Measurements from ENCODE around the gene KIF6. TPM values are rescaled to one million over a fixed set of nuclear protein-coding genes. Genes with fewer than 3 reads are reported as not detected.

The KIF6 gene
- total RNA-seq, 1 donor from 2014 or later, result 2.7 TPM

- Histone ChIP-seq H3F3A (ENCODE audit: low read depth) (no peaks in the 10 kb centered on the region), H3K36me3 (no peaks in the 10 kb centered on the region), H3K9ac (no peak overlapping the region), H3K27me3 (no peaks in the 10 kb centered on the region), H3K4me2 (no peak overlapping the region), H4K20me1 (ENCODE audit: low read depth) (no peaks in the 10 kb centered on the region), H3K4me3 (no peak overlapping the region), H3K4me1 (no peaks in the 10 kb centered on the region), H3K79me2 (ENCODE audit: low read depth) (no peaks in the 10 kb centered on the region), H3K27ac (no peak overlapping the region), H2AFZ (replicated peaks) (peak overlapping the region; percentile 20), H3K9me3 (ENCODE audit: low read depth) (no peaks in the 10 kb centered on the region)
- no peak for DNase-seq (ENCODE audit: low spot score)
- TF ChIP-seq CTCF (IDR thresholded peaks at IDR 0.05) (no peak), EZH2 (IDR thresholded peaks at IDR 0.05) (no peak), EZH2phosphoT487 (IDR thresholded peaks at IDR 0.05) (no peak)
- Mint-ChIP-seq H3K36me3 (no peaks in the 10 kb centered on the region), H3K4me1 (peaks cover 11% of the 10 kb centered on the region), H3K27me3 (ENCODE audit: insufficient read depth, low read depth) (peaks cover 5% of the 10 kb centered on the region), H3K4me3 (no peak overlapping the region), H3K9me3 (no peaks in the 10 kb centered on the region), H3K27ac (no peak overlapping the region)
Measured at GRCh38 chr6:39563566-39564311, 161.5 kb downstream of the KIF6 start.

DNA sequence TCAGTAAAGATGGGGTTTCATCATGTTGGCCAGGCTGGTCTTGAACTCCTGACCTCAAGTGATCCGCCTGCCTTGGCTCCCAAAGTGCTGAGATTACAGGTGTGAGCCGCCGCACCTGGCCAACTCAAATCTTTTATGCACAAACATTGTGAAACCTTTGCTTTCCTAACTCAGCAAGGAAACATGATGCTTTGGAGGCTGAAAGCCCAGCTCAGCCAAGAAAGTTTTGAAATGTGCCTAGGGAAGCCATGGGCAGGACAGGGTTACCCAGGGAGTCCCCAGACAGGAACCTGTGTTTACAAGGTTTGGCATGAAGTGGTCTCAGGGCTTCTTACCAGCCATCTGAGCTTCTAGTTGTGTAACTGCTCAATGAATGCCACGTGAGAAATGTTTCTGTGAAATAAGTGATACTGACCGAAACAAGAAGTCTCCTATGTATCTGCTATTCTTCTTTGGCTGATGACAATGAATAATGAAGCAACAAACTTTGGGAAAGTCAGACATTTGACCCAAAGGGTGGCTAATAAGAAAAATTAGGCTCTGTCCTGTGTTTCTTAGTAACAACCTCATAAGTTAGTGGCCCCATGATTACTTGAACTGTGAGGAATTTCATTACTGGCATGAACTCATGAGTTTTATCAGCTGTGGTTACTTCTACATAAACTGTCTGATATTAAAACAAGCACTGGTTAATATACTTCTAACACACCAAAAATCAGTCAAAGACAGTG, 163.5 kb downstream of the KIF6 start:
- TF ChIP-seq EZH2 (IDR thresholded peaks at IDR 0.05) (no peak), CTCF (IDR thresholded peaks at IDR 0.05) (no peak), EZH2phosphoT487 (IDR thresholded peaks at IDR 0.05) (no peak)
- H3K4me3 Mint-ChIP-seq, result no peak overlapping the region
- no peak for DNase-seq (ENCODE audit: low spot score)
- Histone ChIP-seq H3K36me3 (no peaks in the 10 kb centered on the region), H3K9me3 (ENCODE audit: low read depth) (no peaks in the 10 kb centered on the region), H3F3A (ENCODE audit: low read depth) (no peaks in the 10 kb centered on the region), H4K20me1 (ENCODE audit: low read depth) (no peaks in the 10 kb centered on the region), H3K27ac (no peak overlapping the region), H3K4me2 (no peak overlapping the region), H3K27me3 (no peaks in the 10 kb centered on the region), H3K9ac (no peak overlapping the region), H2AFZ (replicated peaks) (no peak overlapping the region), H3K79me2 (ENCODE audit: low read depth) (no peaks in the 10 kb centered on the region), H3K4me3 (no peak overlapping the region), H3K4me1 (no peaks in the 10 kb centered on the region)
- no peak overlapping the region for H3K27ac Mint-ChIP-seq
- H3K9me3 Mint-ChIP-seq, result no peaks in the 10 kb centered on the region
- no peaks in the 10 kb centered on the region for H3K36me3 Mint-ChIP-seq
- peaks cover 11% of the 10 kb centered on the region for H3K4me1 Mint-ChIP-seq
- peaks cover 7% of the 10 kb centered on the region for H3K27me3 Mint-ChIP-seq (ENCODE audit: insufficient read depth, low read depth)

DNA sequence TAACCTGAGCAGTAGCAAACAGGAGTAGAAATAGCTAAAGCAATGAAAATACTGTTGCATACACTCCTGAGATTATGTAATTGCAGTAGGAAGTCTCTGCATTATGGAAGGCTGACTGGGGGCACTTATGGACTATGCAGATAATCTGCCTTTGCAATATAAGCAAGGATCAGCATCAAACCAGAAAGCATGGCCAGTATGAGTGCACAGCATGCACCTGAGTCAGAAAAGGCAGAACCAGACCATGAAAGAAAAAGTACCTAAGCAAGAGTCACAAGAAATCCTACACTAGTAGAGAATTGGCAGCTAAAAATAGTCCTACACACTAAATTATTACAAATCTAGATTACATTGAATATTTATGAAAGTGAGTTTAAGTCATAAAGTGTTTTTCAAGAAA, 164.3 kb downstream of the KIF6 start:
- H3K36me3 Mint-ChIP-seq, result no peaks in the 10 kb centered on the region
- H3K27ac Mint-ChIP-seq, result no peak overlapping the region
- Histone ChIP-seq H4K20me1 (ENCODE audit: low read depth) (no peaks in the 10 kb centered on the region), H3K27me3 (no peaks in the 10 kb centered on the region), H3K36me3 (no peaks in the 10 kb centered on the region), H3K4me3 (no peak overlapping the region), H3K27ac (no peak overlapping the region), H2AFZ (replicated peaks) (no peak overlapping the region), H3K79me2 (ENCODE audit: low read depth) (no peaks in the 10 kb centered on the region), H3K4me2 (no peak overlapping the region), H3K9ac (no peak overlapping the region), H3F3A (ENCODE audit: low read depth) (no peaks in the 10 kb centered on the region), H3K4me1 (no peaks in the 10 kb centered on the region), H3K9me3 (ENCODE audit: low read depth) (no peaks in the 10 kb centered on the region)
- no peak overlapping the region for H3K4me3 Mint-ChIP-seq
- peaks cover 11% of the 10 kb centered on the region for H3K4me1 Mint-ChIP-seq
- no peaks in the 10 kb centered on the region for H3K9me3 Mint-ChIP-seq
- H3K27me3 Mint-ChIP-seq (ENCODE audit: insufficient read depth, low read depth), result peaks cover 7% of the 10 kb centered on the region
- TF ChIP-seq EZH2phosphoT487 (IDR thresholded peaks at IDR 0.05), result no peak
- DNase-seq (ENCODE audit: low spot score), result no peak

Data from neural progenitor cell (in vitro differentiated cells).